Aorta (tissue), 5 donors: ENCODE results near the gene HEPACAM2. TPM values are rescaled to one million over a fixed set of nuclear protein-coding genes. Genes with fewer than 3 reads are reported as not detected.

ENCODE experiments used
- ATAC-seq: fragments of 200-7000 bp; cut with Tn5 transposase; one replicate; pipeline ENCODE4 v1.9.1; 2022; ENCODE audit warnings: moderate library complexity; ENCODE audit not compliant: low FRiP score
- DNase-seq, 2 donors: peaks; one replicate each; pipeline ENCODE4 v3.0.0-alpha.2; 2020
- H3K27ac ChIP-seq, 2 donors: one replicate each; pipeline ENCODE4 v1.5.1; 2013; ENCODE audit warnings: low read length in 2 of 2, mild to moderate bottlenecking in 2 of 2, moderate library complexity in 2 of 2, control low read depth in 1 of 2, inconsistent platforms in 1 of 2, low read depth in 1 of 2
- H3K27me3 ChIP-seq, 2 donors: one replicate each; pipeline ENCODE4 v1.6.1; 2013; ENCODE audit warnings: control low read depth in 1 of 2, low read length in 1 of 2, mild to moderate bottlenecking in 1 of 2, moderate library complexity in 1 of 2; ENCODE audit not compliant: insufficient read depth in 2 of 2, control insufficient read depth in 1 of 2
- H3K36me3 ChIP-seq, 2 donors: one replicate each; pipeline ENCODE4 v1.6.1; 2013; ENCODE audit warnings: control low read depth in 1 of 2, low read length in 1 of 2, mild to moderate bottlenecking in 1 of 2; ENCODE audit not compliant: insufficient read depth in 2 of 2, control insufficient read depth in 1 of 2
- H3K4me1 ChIP-seq, 2 donors: one replicate each; pipeline ENCODE4 v1.6.1; 2013; ENCODE audit warnings: low read length in 2 of 2, control low read depth in 1 of 2, mild to moderate bottlenecking in 1 of 2, moderate library complexity in 1 of 2; ENCODE audit not compliant: insufficient read depth in 2 of 2, control insufficient read depth in 1 of 2
- H3K4me3 ChIP-seq, 2 donors: one replicate each; pipeline ENCODE4 v1.5.1; 2013; ENCODE audit warnings: low read length in 2 of 2, control low read depth in 1 of 2, mild to moderate bottlenecking in 1 of 2
- H3K9me3 ChIP-seq: one replicate; pipeline ENCODE4 v1.6.1; 2013; ENCODE audit warnings: mild to moderate bottlenecking, low read length; ENCODE audit not compliant: control insufficient read depth
- WGBS, 2 donors: extraction: QIAGEN DNeasy Blood & Tissue Kit; methylation state at CpG; one replicate each; pipeline ENCODE4 v1.1.7; 2013; 5-methylcytosine and 5-hydroxymethylcytosine counted together
- intact Hi-C, 2 donors: fragments of 100-400 bp; cut with DNase I; formaldehyde crosslinking; loops; one replicate each; pipeline versions ENCODE4 v1.14.2 to v1.15.0; 2022
- polyA plus RNA-seq, 2 donors: library from polyadenylated mRNA; stranded (reverse); fragments of 200-250 nt; gene quantifications; one replicate each; pipeline ENCODE4 v1.2.3, GENCODE V29; 2013
- total RNA-seq, 2 donors: library from RNA; stranded (reverse); fragmentation: NEBNext Ultra II Directional; extraction: Animal tissue kit (Norgen Biotek cat#: 25700); gene quantifications; one replicate each; pipeline ENCODE4 v1.2.1, GENCODE V29; 2021
- donor health status: healthy with polysubstance abuse.
- donor health status: Bipolar disorder and iron deficiency.
- donor health status: DM: no; HTN: no; CAD: no.
- donor health status: DM: no; HTN: no; CAD: no.
- donor health status: DM: yes; HTN: yes; CAD: no.

HEPACAM2 gene
- total and polyA plus RNA-seq, 4 donors, result 0.28 to 2.9 TPM; not detected in 2

DNA sequence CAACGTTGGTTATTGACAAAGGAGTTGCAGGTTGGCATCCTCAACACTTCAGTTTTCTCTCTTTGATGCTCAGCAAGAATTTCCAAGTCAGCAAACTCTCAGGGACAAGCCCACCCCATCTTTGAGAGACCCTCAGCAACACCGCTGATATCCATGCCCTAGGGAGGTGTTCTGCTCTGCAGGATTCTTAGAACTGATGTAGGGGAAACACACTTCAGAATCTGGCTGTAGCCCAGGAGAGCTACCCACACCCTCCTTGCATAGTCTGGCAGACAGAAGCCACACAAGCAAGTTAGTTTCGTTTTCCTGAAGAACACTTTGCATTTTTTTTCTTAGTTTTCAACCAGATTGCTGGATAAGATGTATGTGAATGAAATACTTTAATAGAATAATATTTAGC, 78.9 kb downstream of the HEPACAM2 start:
- Histone ChIP-seq H3K36me3 (peaks cover 2 to 5% of the 10 kb centered on the region in 2 donors), H3K27me3 (no peaks in the 10 kb centered on the region), H3K9me3 (no peaks in the 10 kb centered on the region), H3K27ac (no peak overlapping the region), H3K4me3 (peak overlapping the region; percentile 27 to 92), H3K4me1 (peaks cover 2 to 5% of the 10 kb centered on the region in 2 donors)
- intact Hi-C loops, result no loop called here
- WGBS, 2 donors, result 8 to 9% methylated on average over 3 of the region's 3 CpGs
- DNase-seq (peak in 1 of 2 donors; percentile 40), ATAC-seq (peak; percentile 75)

DNA sequence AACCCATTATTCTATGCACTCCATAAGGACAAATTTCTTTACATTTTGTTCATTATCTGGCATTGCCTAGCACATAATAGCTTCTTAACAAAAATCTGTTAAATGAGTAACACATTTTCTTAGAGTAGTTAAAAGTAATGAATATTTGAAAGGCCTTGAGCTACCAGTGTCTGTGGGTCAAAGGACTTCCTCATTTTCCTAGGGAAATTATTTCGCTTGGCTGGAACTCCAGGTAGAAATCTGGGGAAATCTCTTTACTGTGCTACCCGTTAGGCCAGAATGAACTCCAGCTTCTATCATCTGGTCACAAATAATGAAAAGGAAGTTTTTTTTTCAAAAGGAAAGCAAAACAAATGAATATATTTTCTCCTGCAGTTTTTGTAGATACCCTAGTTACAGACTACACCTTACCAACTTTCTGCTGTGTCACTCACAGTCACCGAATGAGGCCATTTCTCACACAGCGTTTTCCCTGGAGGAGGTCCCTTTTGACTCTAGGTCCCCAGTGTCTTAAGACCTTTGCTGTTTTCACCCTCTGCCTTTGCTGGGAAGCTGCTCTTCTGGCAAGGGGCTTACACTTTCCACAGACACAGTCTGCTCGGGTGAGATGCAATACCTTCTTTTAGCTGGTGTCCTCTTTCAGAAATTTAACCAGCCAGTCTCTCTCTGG, 79.7 kb downstream of the HEPACAM2 start:
- H3K27me3 ChIP-seq, result no peaks in the 10 kb centered on the region
- peaks cover 2 to 5% of the 10 kb centered on the region in 2 donors for H3K4me1 ChIP-seq
- no peak overlapping the region for H3K27ac ChIP-seq
- H3K4me3 ChIP-seq, result peak overlapping the region; percentile 27 to 59
- peak; percentile 44 for ATAC-seq
- 49 to 58% methylated on average over 5 of the region's 5 CpGs for WGBS, 2 donors
- DNase-seq, result no peak
- peaks cover 2 to 5% of the 10 kb centered on the region in 2 donors for H3K36me3 ChIP-seq
- intact Hi-C loops, result no loop called here
- peaks cover under 1% of the 10 kb centered on the region for H3K9me3 ChIP-seq

DNA sequence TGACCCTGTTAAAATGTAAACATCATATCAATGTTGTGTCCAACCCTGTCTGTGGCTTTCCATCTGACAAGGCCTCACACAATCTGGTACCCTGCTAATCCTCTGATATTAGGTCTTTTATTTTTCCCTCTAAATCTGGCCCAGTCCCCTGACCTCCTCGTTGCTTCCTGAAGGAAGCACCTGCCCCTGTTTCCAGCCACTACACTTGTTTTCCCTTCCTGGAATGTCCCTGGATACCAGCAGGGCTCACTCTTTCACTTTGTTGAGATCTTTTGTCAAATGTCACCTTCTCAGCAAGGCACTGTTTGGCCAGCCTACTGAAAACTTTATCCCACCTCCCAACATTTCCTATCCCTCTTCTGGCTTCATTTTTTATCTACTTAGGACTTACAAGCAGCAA, 80.2 kb downstream of the HEPACAM2 start:
- Histone ChIP-seq H3K27ac (no peak overlapping the region), H3K4me1 (peaks cover 2 to 5% of the 10 kb centered on the region in 2 donors), H3K27me3 (no peaks in the 10 kb centered on the region), H3K4me3 (no peak overlapping the region), H3K36me3 (peaks cover 2 to 5% of the 10 kb centered on the region in 2 donors), H3K9me3 (peaks cover 2% of the 10 kb centered on the region)
- no peak for ATAC-seq
- WGBS, 2 donors, result 29 to 55% methylated on average over 1 of the region's 1 CpG
- intact Hi-C loops, result no loop called here
- no peak for DNase-seq

DNA sequence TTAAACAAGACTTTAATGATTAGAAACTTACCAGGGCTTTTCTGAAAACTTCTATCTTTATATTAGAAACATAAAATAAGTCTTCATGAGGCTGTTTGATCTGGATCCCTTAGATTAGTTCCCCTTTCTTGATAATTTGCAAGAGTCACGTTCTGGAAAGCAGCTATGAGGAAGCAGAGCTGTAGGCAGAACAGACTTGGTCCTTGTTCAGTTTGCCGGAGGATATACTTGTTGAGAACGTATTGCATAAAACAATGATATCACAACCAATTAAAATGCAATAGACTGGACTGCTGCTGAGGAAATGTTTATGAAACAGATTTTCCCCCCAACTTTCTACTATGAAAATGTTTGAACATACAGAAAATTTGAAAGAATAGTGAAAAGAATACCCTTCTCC, 80.9 kb downstream of the HEPACAM2 start:
- Histone ChIP-seq H3K36me3 (peaks cover 5 to 7% of the 10 kb centered on the region in 2 donors), H3K27me3 (no peaks in the 10 kb centered on the region), H3K4me3 (no peak overlapping the region), H3K9me3 (peaks cover 2% of the 10 kb centered on the region), H3K4me1 (peaks cover 2 to 5% of the 10 kb centered on the region in 2 donors), H3K27ac (no peak overlapping the region)
- 77 to 81% methylated on average over 3 of the region's 3 CpGs for WGBS, 2 donors
- no peak for DNase-seq
- ATAC-seq, result no peak
- intact Hi-C loops, result no loop called here

DNA sequence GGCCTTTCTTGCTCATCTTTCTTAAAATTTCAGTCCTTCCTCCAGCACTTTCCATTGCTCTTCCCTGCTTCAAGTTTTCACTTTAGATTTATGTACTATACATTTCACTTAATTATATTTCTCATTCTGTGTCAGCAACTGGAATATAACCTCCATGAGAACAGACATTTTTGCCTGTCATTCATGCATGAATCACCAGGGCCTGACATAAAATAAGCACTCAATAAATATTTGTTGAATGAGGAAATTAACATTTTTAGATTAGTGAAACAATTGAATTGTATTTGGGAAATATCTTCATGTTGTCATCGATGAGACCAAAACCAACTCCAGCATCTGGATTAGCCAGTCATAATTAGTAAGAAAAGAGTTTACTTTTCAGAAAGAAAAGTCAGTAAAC, 84.1 kb downstream of the HEPACAM2 start:
- ATAC-seq (no peak), DNase-seq (no peak)
- intact Hi-C loops, result no loop called here
- H3K27me3 ChIP-seq, result no peaks in the 10 kb centered on the region
- WGBS, 2 donors, result 93% methylated on average over 1 of the region's 1 CpG
- peaks cover 19% of the 10 kb centered on the region for H3K9me3 ChIP-seq
- peaks cover 3 to 5% of the 10 kb centered on the region in 2 donors for H3K4me1 ChIP-seq
- H3K27ac ChIP-seq, result no peak overlapping the region
- no peak overlapping the region for H3K4me3 ChIP-seq
- peaks cover 16 to 21% of the 10 kb centered on the region in 2 donors for H3K36me3 ChIP-seq

DNA sequence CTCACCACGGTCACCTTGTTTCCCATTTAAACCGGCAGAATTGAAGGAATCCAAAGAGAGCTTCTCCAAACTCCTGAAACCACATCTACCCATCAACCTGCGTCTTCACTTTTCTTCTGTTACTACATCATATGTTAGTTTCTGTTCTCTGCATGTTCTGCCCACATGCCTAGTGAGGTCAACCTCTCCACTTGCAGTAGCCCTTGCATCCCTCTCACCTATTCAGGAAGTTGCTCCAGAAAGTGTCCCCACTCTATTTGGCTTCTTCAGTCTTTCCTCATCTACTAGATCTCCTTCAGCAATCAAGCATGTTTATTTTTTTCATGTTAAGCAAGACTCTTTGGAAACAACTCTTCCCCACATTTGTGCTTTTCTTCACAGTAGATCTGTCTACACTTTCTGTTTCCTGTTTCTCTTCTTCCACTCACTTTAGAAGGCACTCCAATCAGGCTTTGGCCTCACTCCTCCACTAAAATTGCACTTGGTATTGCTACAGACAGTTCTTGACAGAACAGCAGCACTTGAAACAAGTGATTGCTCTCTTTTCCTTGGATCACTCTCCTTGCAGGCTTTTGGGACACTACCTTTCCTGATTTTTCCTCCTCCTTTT, 85.6 kb downstream of the HEPACAM2 start:
- WGBS, 2 donors, result 91 to 93% methylated on average over 3 of the region's 3 CpGs
- no peak overlapping the region for H3K27ac ChIP-seq
- DNase-seq, result no peak
- H3K4me1 ChIP-seq, result peaks cover 0 to 1% of the 10 kb centered on the region in 2 donors
- H3K27me3 ChIP-seq, result no peaks in the 10 kb centered on the region
- no peak for ATAC-seq
- H3K9me3 ChIP-seq, result peaks cover 22% of the 10 kb centered on the region
- H3K4me3 ChIP-seq, result no peak overlapping the region
- peaks cover 18 to 25% of the 10 kb centered on the region in 2 donors for H3K36me3 ChIP-seq
- intact Hi-C loops, result no loop called here

DNA sequence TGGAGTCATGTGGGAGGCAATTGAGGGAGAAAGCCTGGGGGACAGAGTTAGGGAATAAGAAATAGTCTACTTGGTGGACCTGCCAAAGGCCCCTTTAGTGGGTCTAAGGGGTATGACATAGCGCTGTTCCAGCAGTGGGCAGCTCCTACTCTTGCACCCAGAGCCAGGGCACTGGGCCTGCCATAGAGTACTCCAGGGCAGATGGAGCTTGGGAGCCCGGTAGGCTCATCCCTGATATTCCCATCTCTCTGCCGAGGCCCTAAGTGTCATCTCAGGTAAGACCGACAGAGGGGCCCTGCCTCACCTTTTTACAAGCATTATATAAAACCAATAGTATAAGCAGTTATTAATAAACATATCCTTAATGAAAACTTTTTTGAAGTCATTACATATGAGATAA, 87.7 kb downstream of the HEPACAM2 start:
- Histone ChIP-seq H3K4me1 (peaks cover 0 to 1% of the 10 kb centered on the region in 2 donors), H3K27me3 (no peaks in the 10 kb centered on the region), H3K27ac (no peak overlapping the region), H3K4me3 (no peak overlapping the region), H3K36me3 (peaks cover 18 to 23% of the 10 kb centered on the region in 2 donors), H3K9me3 (peaks cover 24% of the 10 kb centered on the region)
- ATAC-seq (no peak), DNase-seq (no peak)
- 94% methylated on average over 4 of the region's 4 CpGs for WGBS, 2 donors
- intact Hi-C loops, result no loop called here
